ENCODE data around the gene CRYBG3. TPM values are rescaled to one million over a fixed set of nuclear protein-coding genes. Genes with fewer than 3 reads are reported as not detected.
A peak's percentile ranks its signal among the peaks of the same experiment; 100 is the strongest.

CRYBG3 gene
- total and polyA plus RNA-seq, 8 donors, result 5.7 to 57.6 (median 23.0) TPM

DNA sequence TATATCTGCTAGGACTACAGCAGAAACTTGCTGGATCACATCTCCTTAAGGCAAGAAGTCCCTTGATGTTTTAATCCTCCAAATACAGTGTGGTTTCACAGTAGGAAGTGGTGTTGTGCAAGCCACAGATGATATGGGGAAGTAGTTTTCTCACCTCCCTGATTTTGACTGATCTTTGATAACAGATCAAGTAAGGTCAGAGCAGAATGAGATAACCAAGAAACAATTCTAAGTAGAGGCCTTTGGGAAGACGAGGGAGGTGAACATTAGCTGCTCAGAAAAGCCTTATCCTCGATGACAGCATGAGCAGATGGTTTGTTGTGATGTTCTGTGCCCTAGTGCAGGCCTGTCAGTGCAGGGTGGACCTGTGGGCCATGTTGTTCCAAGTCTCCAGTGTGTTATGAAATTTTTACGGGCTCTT is 89.1 kb downstream of the CRYBG3 start:
- Histone ChIP-seq H3K36me3 (peaks cover 7 to 43% (median 34%) of the 10 kb centered on the region in 4 donors), H3K9me3 (no peaks in the 10 kb centered on the region), H3K27me3 (no peaks in the 10 kb centered on the region), H3K27ac (no peak overlapping the region), H3K4me3 (no peak overlapping the region), H3K4me1 (peaks cover 0 to 13% (median 5%) of the 10 kb centered on the region in 4 donors)
- no peak for TF ChIP-seq EP300 (IDR thresholded peaks at IDR 0.05)
- TF ChIP-seq POLR2A (IDR thresholded peaks at IDR 0.05), result no peak
- no peak for TF ChIP-seq CTCF (IDR thresholded peaks at IDR 0.05)
- intact Hi-C loops (cut with DNase I; ENCODE audit: low total_unique reads), result no loop called here
- DNase-seq, result peak in 1 of 2 donors; percentile 24
- WGBS, 5 donors, result 50 to 63% (median 55%) methylated on average over 3 of the region's 3 CpGs

DNA sequence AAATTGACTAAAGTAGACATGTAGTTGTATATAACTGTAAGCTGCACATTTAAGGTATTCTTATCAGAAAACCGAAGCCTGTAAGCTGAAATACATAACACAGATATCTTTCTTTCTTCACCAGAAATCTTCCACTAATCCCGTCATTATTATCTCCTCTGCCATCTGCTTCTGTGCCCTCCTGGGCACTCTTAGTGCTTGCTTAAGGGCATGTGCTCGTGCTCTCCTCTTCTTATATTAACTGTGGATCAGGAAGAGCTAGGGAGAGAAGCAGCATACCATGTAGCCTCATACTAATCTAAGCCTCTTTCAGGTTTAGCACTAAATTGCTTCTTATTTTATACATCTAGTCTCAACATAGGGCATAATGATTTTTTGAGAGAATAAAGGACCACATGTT is 89.6 kb downstream of the CRYBG3 start:
- TF ChIP-seq EP300 (IDR thresholded peaks at IDR 0.05), result no peak
- no peak for TF ChIP-seq CTCF (IDR thresholded peaks at IDR 0.05)
- no peak for TF ChIP-seq POLR2AphosphoS5 (IDR thresholded peaks at IDR 0.05)
- TF ChIP-seq POLR2A (IDR thresholded peaks at IDR 0.05), result no peak
- Histone ChIP-seq H3K4me3 (no peak overlapping the region), H3K36me3 (peaks cover 13 to 48% (median 39%) of the 10 kb centered on the region in 4 donors), H3K4me1 (peaks cover 0 to 13% (median 5%) of the 10 kb centered on the region in 4 donors), H3K9me3 (no peaks in the 10 kb centered on the region), H3K27me3 (no peaks in the 10 kb centered on the region), H3K27ac (no peak overlapping the region)
- no peak for DNase-seq
- WGBS, 5 donors, result 79 to 83% (median 82%) methylated on average over 3 of the region's 3 CpGs
- intact Hi-C loops (cut with DNase I; ENCODE audit: low total_unique reads), result no loop called here

GRCh38 chr3:97914388-97914787 is 92.6 kb downstream of the CRYBG3 start:
- Histone ChIP-seq H3K27ac (no peak overlapping the region), H3K9me3 (no peaks in the 10 kb centered on the region), H3K36me3 (peaks cover 15 to 72% (median 56%) of the 10 kb centered on the region in 4 donors), H3K27me3 (no peaks in the 10 kb centered on the region), H3K4me3 (no peak overlapping the region), H3K4me1 (peaks cover 0 to 21% (median 9%) of the 10 kb centered on the region in 4 donors)
- DNase-seq, result no peak
- TF ChIP-seq POLR2A (IDR thresholded peaks at IDR 0.05) (no peak), CTCF (IDR thresholded peaks at IDR 0.05) (no peak), POLR2AphosphoS5 (IDR thresholded peaks at IDR 0.05) (no peak), EP300 (IDR thresholded peaks at IDR 0.05) (no peak)
- intact Hi-C loops (cut with DNase I; ENCODE audit: low total_unique reads), result no loop called here
- 78 to 90% (median 84%) methylated on average over 2 of the region's 2 CpGs for WGBS, 5 donors

DNA sequence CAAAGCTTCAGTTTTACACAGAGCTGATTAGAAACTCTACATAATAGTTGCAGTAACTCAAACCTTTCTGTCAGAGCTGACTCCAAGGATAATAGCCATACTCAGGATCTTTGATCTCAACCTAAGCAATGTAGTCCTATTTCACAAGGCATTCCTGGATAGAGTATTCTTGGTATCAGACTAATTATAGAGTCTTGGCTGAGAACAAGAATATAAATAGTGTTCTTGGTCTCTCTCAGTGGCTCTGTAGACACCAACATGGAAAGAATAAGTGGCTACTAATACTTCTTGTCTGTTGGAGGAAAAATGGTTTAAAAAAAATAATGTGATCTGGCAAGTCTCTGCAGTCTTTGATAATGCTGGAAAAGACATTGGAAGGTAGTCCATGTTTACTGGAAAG is 94.8 kb downstream of the CRYBG3 start:
- Histone ChIP-seq H3K4me1 (peaks cover 0 to 11% (median 2%) of the 10 kb centered on the region in 4 donors), H3K36me3 (peaks cover 15 to 89% (median 70%) of the 10 kb centered on the region in 4 donors), H3K4me3 (no peak overlapping the region), H3K9me3 (no peaks in the 10 kb centered on the region), H3K27me3 (no peaks in the 10 kb centered on the region), H3K27ac (no peak overlapping the region)
- intact Hi-C loops (cut with DNase I; ENCODE audit: low total_unique reads), result no loop called here
- TF ChIP-seq POLR2AphosphoS5 (IDR thresholded peaks at IDR 0.05) (no peak), POLR2A (IDR thresholded peaks at IDR 0.05) (no peak), CTCF (IDR thresholded peaks at IDR 0.05) (no peak), EP300 (IDR thresholded peaks at IDR 0.05) (no peak)
- DNase-seq, result no peak

All from stomach (tissue), 9 donors.